Measurements from ENCODE around the gene PSMB3.

DNA sequence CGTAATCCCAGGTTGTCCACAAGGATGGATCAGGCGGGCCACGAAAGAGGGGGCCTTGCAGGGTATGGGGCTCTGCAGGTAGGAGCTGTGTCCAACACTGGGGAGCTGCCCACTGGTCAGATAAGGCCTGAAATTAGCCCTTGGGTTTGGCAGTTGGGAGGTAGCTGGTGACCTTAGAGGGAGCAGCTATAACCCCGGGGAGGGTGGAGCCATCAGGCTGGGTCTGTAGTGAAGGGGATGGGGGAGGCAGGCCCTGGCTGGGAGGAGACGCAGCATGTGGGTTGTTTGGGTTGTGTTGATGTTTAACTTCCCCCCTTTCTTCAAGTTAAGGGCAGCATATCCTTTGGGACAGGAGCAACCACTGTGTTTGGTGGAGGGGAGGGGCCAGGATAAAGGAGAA is 41.6 kb upstream of the PSMB3 start:
- no peak for TF ChIP-seq RAD21 (IDR thresholded peaks at IDR 0.05; ENCODE audit: low read depth)
- no peak for TF ChIP-seq EZH2phosphoT487 (IDR thresholded peaks at IDR 0.05; ENCODE audit: borderline replicate concordance)
- TF ChIP-seq CTCF (IDR thresholded peaks at IDR 0.05 in 2 of 3, conservative IDR thresholded peaks at IDR 0.05 in 1 of 3; ENCODE audit: borderline replicate concordance in 1 of 3, insufficient read depth in 1 of 3, low read depth in 2 of 3, low read length in 2 of 3), result no peak
- TF ChIP-seq, protein P1, sequence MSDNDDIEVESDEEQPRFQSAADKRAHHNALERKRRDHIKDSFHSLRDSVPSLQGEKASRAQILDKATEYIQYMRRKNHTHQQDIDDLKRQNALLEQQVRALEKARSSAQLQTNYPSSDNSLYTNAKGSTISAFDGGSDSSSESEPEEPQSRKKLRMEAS (IDR thresholded peaks at IDR 0.05), result no peak
- no peak for TF ChIP-seq TCF7L2 (IDR thresholded peaks at IDR 0.05; ENCODE audit: borderline replicate concordance, extremely low read depth, insufficient read depth, insufficient read length)
- TF ChIP-seq CEBPB (IDR thresholded peaks at IDR 0.05; ENCODE audit: low read depth), result no peak
- TF ChIP-seq POLR2A (IDR thresholded peaks at IDR 0.05; ENCODE audit: borderline replicate concordance, extremely low read depth, insufficient read depth, insufficient read length), result no peak
- TF ChIP-seq POLR2AphosphoS5 (IDR thresholded peaks at IDR 0.05; ENCODE audit: low read depth, low read length), result no peak
- no peak for TF ChIP-seq EGR1 (IDR thresholded peaks at IDR 0.05; ENCODE audit: low read depth)
- TF ChIP-seq EZH2 (IDR thresholded peaks at IDR 0.05), result no peak
- TF ChIP-seq ZBTB33 (IDR thresholded peaks at IDR 0.05; ENCODE audit: extremely low read depth, insufficient replicate concordance, low read length), result no peak
- TF ChIP-seq JUND (IDR thresholded peaks at IDR 0.05), result no peak
- no peak for TF ChIP-seq CBX3 (IDR thresholded peaks at IDR 0.05; ENCODE audit: low read depth)
- no peak for TF ChIP-seq REST (IDR thresholded peaks at IDR 0.05; ENCODE audit: low read depth)

Measured in HCT116 (cell line).